ENCODE measurements around the gene AZI2.

Gene AZI2

GRCh38 chr3:28315711-28316110 lies 32.9 kb downstream of the AZI2 start:
- Histone ChIP-seq H3K79me2 (ENCODE audit: insufficient read depth, low read length) (no peaks in the 10 kb centered on the region), H3K36me3 (ENCODE audit: insufficient read depth, low read length) (peaks cover 9% of the 10 kb centered on the region; the same call in 1 of the 2 replicates), H3K27ac (ENCODE audit: low read depth, low read length, poor library complexity, severe bottlenecking) (no peak overlapping the region), H3K9ac (ENCODE audit: low read length) (no peak overlapping the region), H2AFZ (ENCODE audit: low read length) (no peak overlapping the region), H3K9me3 (ENCODE audit: low read length) (no peaks in the 10 kb centered on the region), H3K4me2 (ENCODE audit: low read length) (no peak overlapping the region), H3K27me3 (ENCODE audit: insufficient read depth, low read length) (no peaks in the 10 kb centered on the region), H3K9me2 (ENCODE audit: low read depth, low read length) (no peaks in the 10 kb centered on the region), H3K4me3 (ENCODE audit: low read depth, low read length, poor library complexity, severe bottlenecking) (no peak overlapping the region), H4K20me1 (ENCODE audit: insufficient read depth, low read length) (no peaks in the 10 kb centered on the region), H3F3A (ENCODE audit: insufficient read depth, low read length) (no peaks in the 10 kb centered on the region), H3K4me1 (ENCODE audit: insufficient read depth, low read length, severe bottlenecking) (no peaks in the 10 kb centered on the region)
- TF ChIP-seq EZH2 (IDR thresholded peaks at IDR 0.05; ENCODE audit: borderline replicate concordance, low read length) (no peak), CTCF (IDR thresholded peaks at IDR 0.05; ENCODE audit: low read length) (no peak)

GRCh38 chr3:28308196-28308595 lies 40.4 kb downstream of the AZI2 start:
- no peaks in the 10 kb centered on the region for H3K79me2 ChIP-seq (ENCODE audit: insufficient read depth, low read length)
- no peaks in the 10 kb centered on the region for H3F3A ChIP-seq (ENCODE audit: insufficient read depth, low read length)
- no peaks in the 10 kb centered on the region for H3K27me3 ChIP-seq (ENCODE audit: insufficient read depth, low read length)
- no peak for TF ChIP-seq EZH2 (IDR thresholded peaks at IDR 0.05; ENCODE audit: borderline replicate concordance, low read length)
- TF ChIP-seq CTCF (IDR thresholded peaks at IDR 0.05; ENCODE audit: low read length): no peak
- H3K4me1 ChIP-seq (ENCODE audit: insufficient read depth, low read length, severe bottlenecking): no peaks in the 10 kb centered on the region
- no peak overlapping the region for H3K4me3 ChIP-seq (ENCODE audit: low read depth, low read length, poor library complexity, severe bottlenecking)
- H3K4me2 ChIP-seq (ENCODE audit: low read length): no peak overlapping the region
- no peaks in the 10 kb centered on the region for H3K36me3 ChIP-seq (ENCODE audit: insufficient read depth, low read length)
- H4K20me1 ChIP-seq (ENCODE audit: insufficient read depth, low read length): no peaks in the 10 kb centered on the region
- no peaks in the 10 kb centered on the region for H3K9me3 ChIP-seq (ENCODE audit: low read length)
- H3K9me2 ChIP-seq (ENCODE audit: low read depth, low read length): no peaks in the 10 kb centered on the region
- H3K27ac ChIP-seq (ENCODE audit: low read depth, low read length, poor library complexity, severe bottlenecking): no peak overlapping the region
- no peak overlapping the region for H3K9ac ChIP-seq (ENCODE audit: low read length)
- no peak overlapping the region for H2AFZ ChIP-seq (ENCODE audit: low read length)

GRCh38 chr3:28301688-28302087 lies 46.9 kb downstream of the AZI2 start:
- no peak overlapping the region for H3K4me2 ChIP-seq (ENCODE audit: low read length)
- 0 out of 2 replicates have a peak, but pooled peaks cover 3% of the 10 kb centered on the region for H3K36me3 ChIP-seq (ENCODE audit: insufficient read depth, low read length)
- no peak overlapping the region for H3K4me3 ChIP-seq (ENCODE audit: low read depth, low read length, poor library complexity, severe bottlenecking)
- no peaks in the 10 kb centered on the region for H4K20me1 ChIP-seq (ENCODE audit: insufficient read depth, low read length)
- H3K27me3 ChIP-seq (ENCODE audit: insufficient read depth, low read length): no peaks in the 10 kb centered on the region
- H3K9me3 ChIP-seq (ENCODE audit: low read length): no peaks in the 10 kb centered on the region
- no peaks in the 10 kb centered on the region for H3K9me2 ChIP-seq (ENCODE audit: low read depth, low read length)
- H3K4me1 ChIP-seq (ENCODE audit: insufficient read depth, low read length, severe bottlenecking): no peaks in the 10 kb centered on the region
- TF ChIP-seq CTCF (IDR thresholded peaks at IDR 0.05; ENCODE audit: low read length) (no peak), EZH2 (IDR thresholded peaks at IDR 0.05; ENCODE audit: borderline replicate concordance, low read length) (no peak)
- H3K9ac ChIP-seq (ENCODE audit: low read length): no peak overlapping the region
- H2AFZ ChIP-seq (ENCODE audit: low read length): no peak overlapping the region
- H3K79me2 ChIP-seq (ENCODE audit: insufficient read depth, low read length): no peaks in the 10 kb centered on the region
- H3K27ac ChIP-seq (ENCODE audit: low read depth, low read length, poor library complexity, severe bottlenecking): no peak overlapping the region
- H3F3A ChIP-seq (ENCODE audit: insufficient read depth, low read length): no peaks in the 10 kb centered on the region
